SH-SY5Y (cell line): ENCODE measurements around the gene ZER1.

Source experiments
- GATA2 ChIP-seq: IDR thresholded peaks from 2 replicates; pipeline ENCODE4 v1.6.1; 2011; ENCODE audit warnings: mild to moderate bottlenecking, low read depth, low read length
- GATA3 ChIP-seq: IDR thresholded peaks from 2 replicates; pipeline ENCODE4 v1.6.1; 2011; ENCODE audit warnings: low read depth, mild to moderate bottlenecking, low read length, moderate library complexity

GRCh38 chr9:128809036-128809599 lies 37.4 kb upstream of the ZER1 start:
- TF ChIP-seq GATA2, result no peak
- no peak for TF ChIP-seq GATA3
